MM.1S (cell line): ENCODE data around the gene PCDHGA5.

Source experiments
- DNase-seq: peaks from one replicate; pipeline ENCODE4 v3.0.0-alpha.2; 2015
- H2AFZ ChIP-seq: fragments of 300-600 bp; sonication (generic); 2 replicates; pipeline ENCODE4 v1.6.0; 2016; ENCODE audit warnings: antibody characterized with exemption, low read length
- H3F3A ChIP-seq: fragments of 300-600 bp; sonication (generic); 2 replicates; pipeline ENCODE4 v1.6.1; 2016; ENCODE audit warnings: mild to moderate bottlenecking, antibody characterized with exemption, low read length, moderate library complexity, mixed read lengths; ENCODE audit not compliant: insufficient read depth
- H3K27ac ChIP-seq: fragments of 300-600 bp; sonication (generic); 2 replicates; pipeline ENCODE4 v1.5.1; 2016; ENCODE audit warnings: mild to moderate bottlenecking, low read length
- H3K27me3 ChIP-seq: fragments of 300-600 bp; sonication (generic); replicated peaks from 2 replicates; pipeline ENCODE4 v1.6.0; 2016; ENCODE audit warnings: low read length; ENCODE audit not compliant: insufficient read depth
- H3K36me3 ChIP-seq: fragments of 300-600 bp; sonication (generic); replicated peaks from 2 replicates; pipeline ENCODE4 v1.6.1; 2016; ENCODE audit warnings: mild to moderate bottlenecking, low read length, mixed read lengths; ENCODE audit not compliant: insufficient read depth
- H3K4me1 ChIP-seq: fragments of 300-600 bp; sonication (generic); 2 replicates; pipeline ENCODE4 v1.6.1; 2016; ENCODE audit warnings: low read length, mixed read lengths
- H3K4me2 ChIP-seq: fragments of 300-600 bp; sonication (generic); 2 replicates; pipeline ENCODE4 v1.6.0; 2016; ENCODE audit warnings: low read depth, low read length
- H3K4me3 ChIP-seq: fragments of 300-600 bp; sonication (generic); 2 replicates; pipeline ENCODE4 v1.5.1; 2016; ENCODE audit warnings: low read length, mixed read lengths
- H3K79me2 ChIP-seq: fragments of 300-600 bp; sonication (generic); 2 replicates; pipeline ENCODE4 v1.6.1; 2016; ENCODE audit warnings: mixed run types, low read length, mixed read lengths
- H3K9ac ChIP-seq: fragments of 300-600 bp; sonication (generic); 2 replicates; pipeline ENCODE4 v1.6.1; 2016; ENCODE audit warnings: low read length, mixed read lengths
- H3K9me2 ChIP-seq: fragments of 300-600 bp; sonication (generic); replicated peaks from 2 replicates; pipeline ENCODE4 v1.6.1; 2016; ENCODE audit warnings: mild to moderate bottlenecking, low read length, mixed read lengths; ENCODE audit not compliant: insufficient read depth
- H3K9me3 ChIP-seq: fragments of 300-600 bp; sonication (generic); replicated peaks from 2 replicates; pipeline ENCODE4 v1.6.1; 2016; ENCODE audit warnings: mild to moderate bottlenecking, low read length, mixed read lengths; ENCODE audit not compliant: insufficient read depth
- H4K20me1 ChIP-seq: fragments of 300-600 bp; sonication (generic); 2 replicates; pipeline ENCODE4 v1.6.1; 2016; ENCODE audit warnings: mild to moderate bottlenecking, low read length, moderate library complexity, mixed read lengths; ENCODE audit not compliant: insufficient read depth
- CTCF ChIP-seq: fragments of 300-600 bp; sonication (generic); IDR thresholded peaks from 2 replicates; pipeline ENCODE4 v1.5.1; 2016; ENCODE audit warnings: antibody characterized with exemption, low read length, mixed read lengths
- EZH2 ChIP-seq: fragments of 300-600 bp; sonication (generic); optimal IDR thresholded peaks from 2 replicates; pipeline ENCODE3; 2017; ENCODE audit warnings: low read depth, mild to moderate bottlenecking, antibody characterized with exemption, low read length, mixed read lengths
- EZH2phosphoT487 ChIP-seq: fragments of 300-600 bp; sonication (generic); IDR thresholded peaks from 2 replicates; pipeline ENCODE4 v1.6.1; 2018; ENCODE audit warnings: antibody characterized with exemption, low read length

PCDHGA5 gene

GRCh38 chr5:141409598-141410306 lies 45.8 kb downstream of the PCDHGA5 start:
- H3K4me3 ChIP-seq = no peak overlapping the region
- H3K27me3 ChIP-seq = peaks cover 14% of the 10 kb centered on the region
- H3K36me3 ChIP-seq = no peaks in the 10 kb centered on the region; the same call in 1 of the 2 replicates

GRCh38 chr5:141411575-141411974 lies 47.6 kb downstream of the PCDHGA5 start:
- Histone ChIP-seq H2AFZ (no peak overlapping the region), H3K27me3 (peaks cover 14% of the 10 kb centered on the region), H3K4me3 (no peak overlapping the region), H3F3A (no peaks in the 10 kb centered on the region), H3K27ac (no peak overlapping the region), H3K9me3 (no peaks in the 10 kb centered on the region), H3K9me2 (no peaks in the 10 kb centered on the region), H3K9ac (no peak overlapping the region), H3K36me3 (no peaks in the 10 kb centered on the region; the same call in 1 of the 2 replicates), H3K4me1 (no peaks in the 10 kb centered on the region), H3K79me2 (no peaks in the 10 kb centered on the region), H3K4me2 (no peak overlapping the region), H4K20me1 (no peaks in the 10 kb centered on the region)
- TF ChIP-seq EZH2 (no peak), CTCF (no peak), EZH2phosphoT487 (no peak)
- no peak for DNase-seq

More at GRCh38 chr5:141409598-141410306, 45.8 kb downstream of the PCDHGA5 start:
- Histone ChIP-seq H4K20me1 (no peaks in the 10 kb centered on the region), H3K9me3 (no peaks in the 10 kb centered on the region), H3K79me2 (no peaks in the 10 kb centered on the region), H3K27ac (no peak overlapping the region), H3K9ac (no peak overlapping the region), H3K4me2 (no peak overlapping the region), H2AFZ (no peak overlapping the region), H3K4me1 (no peaks in the 10 kb centered on the region), H3F3A (no peaks in the 10 kb centered on the region), H3K9me2 (no peaks in the 10 kb centered on the region)
- TF ChIP-seq EZH2 (no peak), EZH2phosphoT487 (no peak), CTCF (no peak)
- no peak for DNase-seq

- H2AFZ ChIP-seq = peak within 1 kb of the TSS; percentile 54
- no peaks in the 10 kb centered on the region for H3K79me2 ChIP-seq
- H3K9me3 ChIP-seq = no peaks in the 10 kb centered on the region
- DNase-seq = peak; percentile 80
- no peak within 1 kb of the TSS for H3K9ac ChIP-seq
- no peaks in the 10 kb centered on the region for H4K20me1 ChIP-seq
- peak within 1 kb of the TSS; percentile 57 for H3K4me2 ChIP-seq
- H3K27me3 ChIP-seq = peaks cover 14% of the 10 kb centered on the region
- no peaks in the 10 kb centered on the region for H3K4me1 ChIP-seq
- TF ChIP-seq EZH2phosphoT487 (no peak), CTCF (peak; percentile 73)
- H3K4me3 ChIP-seq = peak within 1 kb of the TSS; percentile 55
- H3K27ac ChIP-seq = no peak within 1 kb of the TSS
- H3K36me3 ChIP-seq = no peaks in the 10 kb centered on the region
- H3F3A ChIP-seq = no peaks in the 10 kb centered on the region
- no peaks in the 10 kb centered on the region for H3K9me2 ChIP-seq
Observed at GRCh38 chr5:141412854-141413539, 49.0 kb downstream of the PCDHGA5 start, which contains the start of gene PCDHGA10. Gene PCDHGA10, plus strand, starts transcription at chr5:141412987. Its CDS starts 189 bp downstream, at chr5:141413176.
